NCI-H510A treated with DMSO at 0.1 percent for 48 hours (cell line): ENCODE results near the gene LAMTOR5.
A peak's percentile ranks its signal among the peaks of the same experiment; 100 is the strongest.
"Not testable (repeated sequence)": the region's sequence is repeated elsewhere in the genome, so short reads cannot be mapped to it uniquely, and the experiment has no call there.

Experiments used
- DNase-seq: peaks from one replicate; lab custom pipeline; 2025; lab: John Stamatoyannopoulos, UW

LAMTOR5 gene

DNA sequence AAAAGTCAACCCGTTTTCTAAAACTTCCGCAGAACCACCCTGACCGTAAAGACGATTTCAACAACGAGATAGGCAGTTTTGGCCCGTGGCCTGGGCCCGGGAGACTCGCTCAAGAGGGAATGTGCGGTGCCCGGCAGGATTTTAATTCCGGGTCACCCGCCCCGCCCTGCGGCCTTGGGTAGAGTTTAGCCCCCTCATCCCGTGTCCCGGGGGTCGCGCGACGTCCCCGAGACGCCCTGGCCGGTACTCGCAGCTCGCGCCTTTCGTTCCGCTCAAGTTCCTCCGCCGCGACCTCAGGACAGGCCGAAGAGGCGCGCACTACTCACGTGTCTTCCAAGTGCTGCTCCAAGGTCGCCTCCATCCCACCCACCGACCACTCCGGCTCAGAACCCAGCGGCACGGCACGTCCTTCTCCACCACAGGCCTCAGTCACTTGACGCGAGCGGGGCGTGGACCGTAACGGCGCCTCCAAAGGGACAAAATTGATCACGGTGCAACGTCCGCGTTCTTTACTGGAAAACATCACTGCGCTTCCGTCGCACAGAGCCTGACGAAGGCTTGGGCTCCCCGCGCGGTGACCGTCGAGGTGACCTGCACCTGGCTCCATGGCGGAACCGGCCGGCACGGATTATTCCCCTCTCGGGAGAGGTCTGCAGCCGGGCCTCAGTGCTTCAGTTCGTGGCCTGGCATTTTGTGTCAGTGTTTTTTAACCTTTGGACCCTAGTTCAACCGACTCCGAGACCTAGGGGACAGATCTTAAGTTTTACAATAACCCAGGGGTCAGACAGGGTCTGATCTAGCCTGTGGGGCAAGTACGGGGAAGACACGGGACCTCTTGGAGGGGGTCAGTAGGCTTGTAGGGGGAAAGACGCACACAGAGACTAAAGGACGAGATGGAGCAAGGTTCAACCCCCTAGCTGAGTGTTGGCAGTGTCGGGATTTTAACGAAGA, at the start of gene LAMTOR5:
LAMTOR5 (minus strand) TSS at position 435 of the 951 bp plus-strand sequence; CDS start at position 361, 74 bp downstream.
- DNase-seq, result peak; percentile 85

DNA sequence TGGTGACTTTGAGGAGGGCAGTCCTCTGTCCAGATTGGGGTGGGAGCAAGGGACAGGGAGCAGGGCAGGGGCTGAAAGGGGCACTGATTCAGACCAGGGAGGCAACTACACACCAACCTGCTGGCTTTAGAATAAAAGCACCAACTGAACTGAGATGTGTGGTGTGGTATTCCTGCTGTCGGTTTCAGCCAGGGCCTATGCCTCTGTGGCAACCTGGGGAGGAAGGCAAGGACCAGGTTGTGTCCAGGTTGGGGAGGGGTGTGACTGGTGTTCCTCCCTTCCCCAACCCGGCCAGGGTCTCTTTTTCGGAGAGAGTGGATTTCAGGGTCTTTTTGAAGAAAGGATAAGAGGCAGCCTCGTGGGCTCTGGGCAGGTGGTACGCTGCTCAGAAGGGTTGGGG, 49.7 kb upstream of the LAMTOR5 start:
- no peak for DNase-seq

DNA sequence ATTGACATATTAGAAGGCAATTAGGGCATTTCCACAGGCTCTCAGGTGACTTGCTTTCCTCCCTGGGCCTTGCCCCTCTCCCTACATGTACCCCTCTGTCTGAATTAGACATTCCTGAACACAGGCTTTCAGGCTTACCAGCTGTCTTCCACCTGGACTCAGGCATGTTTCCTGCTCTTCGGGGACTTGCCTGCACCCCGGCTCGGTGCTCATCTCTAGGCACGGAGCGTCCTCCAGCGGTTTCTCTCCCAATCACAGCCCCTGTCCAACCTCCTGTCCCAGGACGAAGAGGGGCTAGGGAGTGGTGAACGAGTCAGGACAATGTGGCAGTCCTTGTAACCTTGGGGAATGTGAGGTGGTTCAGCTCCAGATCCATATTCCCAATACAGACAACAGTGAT, 47.7 kb upstream of the LAMTOR5 start:
- DNase-seq, result no peak

DNA sequence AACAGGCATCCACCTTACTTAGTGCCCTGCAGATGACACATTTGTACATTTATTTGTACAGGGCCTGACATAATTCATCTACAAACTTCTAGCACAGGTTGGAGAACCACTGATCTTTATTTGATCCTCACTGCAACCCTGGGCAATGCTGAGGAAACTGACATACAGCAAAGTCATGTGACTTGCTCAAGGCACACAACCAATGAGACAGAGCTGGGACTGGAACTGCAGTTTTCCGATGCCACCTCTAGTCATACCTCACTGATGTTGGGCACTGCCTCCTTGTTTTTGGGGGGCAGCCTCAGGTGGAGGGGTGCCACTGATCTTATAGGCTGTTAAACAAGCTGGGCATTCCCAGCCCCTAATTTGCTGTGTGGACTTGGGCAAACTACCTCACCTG, 46.8 kb upstream of the LAMTOR5 start:
- DNase-seq, result no peak

DNA sequence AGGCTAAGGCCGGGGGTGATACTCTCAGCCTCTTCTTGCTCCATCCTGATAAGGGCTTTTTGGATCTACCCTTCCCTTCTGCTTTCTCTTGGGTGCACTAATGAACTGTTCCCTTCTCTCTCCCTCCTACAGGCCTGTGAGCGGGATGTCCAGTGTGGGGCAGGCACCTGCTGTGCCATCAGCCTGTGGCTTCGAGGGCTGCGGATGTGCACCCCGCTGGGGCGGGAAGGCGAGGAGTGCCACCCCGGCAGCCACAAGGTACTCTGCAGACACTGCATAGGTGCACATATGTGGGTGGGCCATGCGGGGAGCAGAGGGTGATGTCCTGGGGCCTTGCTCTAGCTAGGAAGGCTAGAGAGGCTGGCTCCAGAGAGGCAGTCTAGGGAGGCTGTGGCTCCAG, 46.3 kb upstream of the LAMTOR5 start:
- no peak for DNase-seq

DNA sequence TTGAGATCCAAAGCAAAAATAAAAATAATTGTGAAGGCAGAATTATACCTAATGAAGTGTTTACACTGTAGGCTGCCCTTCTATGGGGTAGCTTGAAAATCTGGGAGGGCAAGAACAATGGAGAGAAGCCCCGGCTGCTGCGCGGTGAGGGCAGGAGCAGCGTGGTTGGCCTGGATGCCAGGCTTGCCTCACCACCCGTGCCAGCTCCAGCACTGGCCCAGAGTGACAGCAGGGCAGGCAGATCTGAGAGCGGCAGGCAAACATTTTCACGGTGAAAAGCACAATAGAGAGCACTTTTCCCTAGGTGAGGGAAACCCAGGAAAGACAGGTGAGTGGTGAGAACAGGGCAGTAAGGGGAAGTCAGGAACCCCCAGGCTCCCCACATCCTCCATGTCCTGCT, 44.8 kb upstream of the LAMTOR5 start:
- no peak for DNase-seq

DNA sequence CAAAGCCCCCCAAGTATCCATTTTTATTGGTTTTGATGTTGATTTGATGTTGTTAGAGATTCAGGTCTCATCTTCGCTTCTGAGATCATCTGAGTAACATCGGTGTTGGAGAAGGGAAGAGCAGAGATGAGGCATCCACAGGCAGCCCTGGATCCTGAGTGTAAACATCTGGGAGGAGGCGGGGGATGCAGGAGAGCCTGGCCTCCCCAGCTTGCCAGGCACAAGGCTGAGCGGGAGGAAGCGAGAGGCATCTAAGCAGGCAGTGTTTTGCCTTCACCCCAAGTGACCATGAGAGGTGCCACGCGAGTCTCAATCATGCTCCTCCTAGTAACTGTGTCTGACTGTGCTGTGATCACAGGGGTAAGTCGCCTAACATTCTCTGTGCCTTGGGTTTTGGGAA, 43.4 kb upstream of the LAMTOR5 start, which contains the start of gene PROK1:
PROK1 (plus strand) TSS at position 221 of the 400 bp plus-strand sequence; CDS start at position 289, 68 bp downstream.
- DNase-seq, result no peak

DNA sequence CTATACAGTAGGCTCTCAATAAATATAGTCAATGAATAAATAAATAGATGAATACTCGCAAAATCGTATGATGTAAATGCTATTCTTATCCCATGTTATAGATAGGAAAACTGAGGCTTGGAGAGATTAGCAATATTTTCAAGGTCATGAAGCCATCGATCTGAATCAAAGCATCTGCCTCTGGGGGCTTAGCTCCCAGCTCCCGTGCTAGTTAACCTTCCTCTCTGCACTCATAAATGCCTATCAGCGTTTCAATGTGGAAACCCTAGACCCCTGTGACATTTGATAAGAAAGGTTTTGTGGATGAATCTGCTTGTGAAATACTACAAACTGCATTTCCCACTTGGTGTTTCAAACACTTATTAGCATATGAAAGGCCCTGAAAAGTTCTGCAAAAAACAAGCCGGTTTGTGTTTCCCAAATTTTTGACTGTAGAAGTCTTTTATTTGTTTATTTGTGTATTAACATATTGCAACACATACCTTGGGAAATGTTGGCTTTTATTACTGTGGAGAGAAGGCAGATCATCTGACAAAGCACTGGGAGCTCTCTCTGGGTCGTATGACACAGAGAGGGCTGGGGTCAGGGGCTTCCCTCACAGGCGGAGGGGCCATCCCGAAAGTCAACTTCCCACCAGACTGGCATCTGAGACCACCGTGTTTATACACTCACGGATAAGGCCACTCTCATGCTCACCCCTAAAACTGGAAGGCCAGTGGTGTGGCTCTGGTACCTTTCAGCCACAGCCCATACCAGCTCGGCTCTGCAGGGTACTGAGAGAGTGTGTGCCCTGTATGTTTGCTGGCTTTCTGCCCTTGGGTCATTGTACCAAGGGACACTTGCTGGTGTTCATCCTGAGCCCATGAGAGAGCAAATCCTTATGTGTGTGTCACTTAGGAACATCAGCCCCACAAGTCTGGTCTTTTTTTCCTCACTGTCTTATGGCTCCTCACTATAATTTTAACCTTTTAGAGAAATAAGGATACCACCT, 42.5 kb upstream of the LAMTOR5 start:
- DNase-seq, result no peak

DNA sequence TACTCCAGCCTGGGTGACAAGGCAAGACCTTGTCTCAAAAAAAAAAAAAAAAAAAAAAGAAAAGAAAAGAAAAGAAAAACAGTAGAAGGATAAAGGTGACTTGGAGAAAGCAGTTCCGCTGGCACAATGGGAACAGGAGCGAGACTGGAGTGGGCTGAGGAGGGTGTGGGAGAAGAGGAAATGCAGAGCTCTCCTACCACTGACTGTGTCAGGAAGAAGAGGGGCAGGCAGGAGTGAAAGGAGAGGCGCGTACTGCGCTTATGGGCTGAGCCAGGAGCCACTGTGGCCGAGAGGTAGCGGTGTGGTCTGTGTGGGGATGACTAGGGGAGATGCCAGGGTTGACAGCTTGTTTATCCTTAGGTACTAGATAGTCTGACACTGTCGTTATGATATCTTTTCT, 37.1 kb upstream of the LAMTOR5 start:
- no peak for DNase-seq

DNA sequence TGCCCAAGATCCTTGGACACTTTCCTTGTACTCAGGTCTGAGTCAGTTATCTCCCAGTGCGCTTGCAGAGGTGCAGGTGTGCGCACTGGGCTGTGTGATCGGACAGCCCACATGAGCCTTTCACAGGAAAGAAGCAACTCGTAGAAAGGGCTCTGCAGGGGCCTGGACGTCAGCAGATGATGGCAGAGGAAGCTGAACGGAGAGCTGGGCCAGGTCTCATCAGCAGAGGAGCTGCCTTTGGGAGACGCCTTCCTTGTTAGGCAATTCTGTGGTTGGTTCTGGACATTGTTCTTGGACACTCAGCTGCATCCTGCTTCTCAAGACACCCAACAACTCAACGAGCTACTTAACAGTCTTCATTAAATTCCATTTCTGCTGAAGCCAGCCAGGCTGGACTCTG, 36.0 kb upstream of the LAMTOR5 start:
- no peak for DNase-seq

DNA sequence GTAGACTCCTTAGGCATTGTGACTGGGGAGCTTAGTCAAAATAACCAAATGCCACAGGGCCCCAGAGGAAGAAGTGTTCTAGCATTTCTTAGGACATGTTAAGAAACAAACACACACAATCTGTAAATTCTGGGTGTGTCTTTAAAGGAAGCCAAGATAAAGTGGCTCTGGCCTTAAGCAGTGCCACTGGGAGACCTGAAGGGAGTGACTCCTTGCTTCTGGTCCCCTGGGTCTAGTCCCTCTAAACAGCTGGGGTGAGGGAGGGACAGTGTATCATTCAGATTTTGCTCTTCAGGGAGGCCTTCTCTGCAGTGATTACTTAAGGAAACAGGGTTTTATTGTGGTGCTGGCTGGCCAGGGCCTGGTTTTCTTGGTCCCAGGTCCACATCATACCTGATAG, 34.4 kb upstream of the LAMTOR5 start:
- DNase-seq, result no peak

DNA sequence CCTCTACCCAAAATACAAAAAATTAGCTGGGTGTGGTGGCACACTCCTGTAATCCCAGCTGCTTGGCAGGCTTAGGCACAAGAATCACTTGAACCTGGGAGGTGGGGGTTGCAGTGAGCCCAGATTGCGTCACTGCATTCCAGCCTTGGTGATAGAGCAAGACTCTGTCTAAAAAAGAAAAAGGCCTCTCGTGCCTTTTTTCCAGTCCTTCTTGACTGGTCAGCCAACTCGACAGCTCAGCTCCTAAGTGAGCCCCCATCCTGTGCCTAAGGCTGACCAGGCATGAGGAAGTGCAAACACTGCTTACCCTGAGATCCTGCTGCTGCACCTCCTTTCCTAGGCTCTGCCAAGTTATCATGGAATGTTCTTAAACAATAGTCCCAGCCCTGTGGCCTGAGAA, 33.4 kb upstream of the LAMTOR5 start:
- no peak for DNase-seq

DNA sequence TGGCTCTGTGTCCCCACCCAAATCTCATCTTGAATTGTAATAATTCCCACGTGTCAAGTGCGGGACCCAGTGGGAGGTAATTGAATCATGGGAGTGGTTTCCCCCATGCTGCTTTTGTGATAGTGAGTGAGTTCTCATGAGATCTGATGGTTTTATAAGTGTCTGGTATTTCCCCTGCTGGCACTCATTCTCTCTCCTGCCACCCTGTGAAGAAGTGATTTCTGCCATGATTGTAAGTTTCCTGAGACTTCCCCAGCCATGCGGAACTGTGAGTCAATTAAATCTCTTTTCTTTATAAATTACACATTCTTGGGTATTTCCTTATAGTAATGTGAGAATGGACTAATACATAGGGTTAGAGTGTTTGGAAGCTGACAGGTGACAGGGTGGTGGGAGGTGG, 32.4 kb upstream of the LAMTOR5 start:
- not testable (repeated sequence) for DNase-seq

DNA sequence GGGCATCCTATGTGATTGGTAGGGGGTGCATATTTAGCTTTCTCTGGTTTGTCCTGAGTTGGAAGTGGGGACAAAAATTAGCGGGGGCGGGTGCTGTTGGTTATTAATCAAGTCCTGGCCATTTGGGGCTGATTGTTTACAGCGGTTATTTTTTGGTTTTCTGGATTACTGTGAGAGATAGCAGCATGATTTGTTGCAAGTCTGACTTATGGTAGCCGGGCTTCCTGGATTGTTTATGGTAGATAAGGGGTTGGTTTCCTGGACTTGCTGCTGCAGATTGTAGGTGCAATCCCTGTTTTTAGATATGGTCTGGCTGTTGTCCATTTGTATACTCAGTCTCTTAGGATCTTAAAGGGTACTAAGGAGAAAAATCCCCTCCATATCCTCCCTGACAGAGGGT, 31.4 kb upstream of the LAMTOR5 start:
- DNase-seq, result no peak

DNA sequence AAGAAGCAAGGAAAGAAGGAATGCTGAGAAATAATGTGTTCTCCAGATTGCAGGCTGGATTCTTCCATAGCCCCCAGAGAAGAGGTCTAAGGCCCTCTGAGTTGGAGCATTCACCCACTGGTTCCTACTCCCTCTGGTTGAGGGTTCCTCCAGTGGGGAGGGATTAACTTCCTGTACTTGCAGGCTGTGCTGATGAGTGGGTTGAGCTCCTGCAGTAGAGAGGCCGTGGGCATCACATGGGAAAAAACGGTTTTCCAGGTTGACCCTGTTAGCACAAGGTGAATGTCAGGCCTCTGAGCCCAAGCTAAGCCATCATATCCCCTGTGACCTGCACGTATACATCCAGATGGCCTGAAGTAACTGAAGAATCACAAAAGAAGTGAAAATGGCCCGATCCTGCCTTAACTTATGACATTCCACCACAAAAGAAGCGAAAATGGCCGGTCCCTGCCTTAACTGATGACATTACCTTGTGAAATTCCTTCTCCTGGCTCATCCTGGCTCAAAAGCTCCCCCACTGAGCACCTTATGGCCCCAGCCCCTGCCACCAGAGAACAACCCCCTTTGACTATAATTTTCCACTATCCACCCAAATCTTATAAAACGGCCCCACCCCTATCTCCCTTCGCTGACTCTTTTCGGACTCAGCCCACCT, 30.3 kb upstream of the LAMTOR5 start:
- DNase-seq, result not testable (repeated sequence)

DNA sequence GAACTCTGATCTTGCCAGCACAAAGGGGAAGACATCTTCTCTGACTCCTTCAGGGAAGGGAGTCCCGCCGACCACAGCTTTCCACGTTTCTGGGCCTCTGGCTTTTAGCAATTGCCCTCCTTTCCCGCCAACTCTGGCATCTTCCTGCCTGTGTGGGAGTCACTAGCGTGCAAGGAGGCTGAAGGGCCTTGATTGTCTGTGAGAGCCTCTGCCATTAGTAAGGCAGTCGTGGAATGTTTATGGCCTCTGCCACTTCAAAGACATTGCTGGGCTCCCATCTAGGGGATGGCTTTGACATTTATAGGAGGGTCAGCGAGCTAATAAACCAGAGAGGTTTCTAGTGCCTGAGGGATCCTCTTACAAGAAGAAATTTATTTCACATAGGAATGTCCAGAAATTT, 29.1 kb upstream of the LAMTOR5 start:
- no peak for DNase-seq

DNA sequence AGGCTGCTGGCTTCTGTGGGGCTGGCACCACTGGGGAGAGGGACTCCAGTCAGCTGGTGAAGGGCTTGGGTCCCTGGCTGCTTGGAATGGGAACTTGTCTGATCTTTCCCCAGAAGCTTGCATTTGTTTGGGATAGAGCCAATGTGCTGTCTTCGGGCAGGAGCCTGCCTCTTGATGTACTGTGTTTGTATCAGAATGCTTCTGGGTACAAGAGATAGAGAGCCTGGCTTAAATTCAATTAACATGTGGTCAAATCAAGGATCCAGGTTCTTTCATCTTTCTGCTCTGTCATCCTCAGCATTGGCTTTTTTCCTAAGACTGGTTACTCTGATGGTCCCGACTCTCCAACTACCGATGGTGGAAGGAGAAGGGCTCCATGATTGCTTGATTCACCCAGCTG, 27.5 kb upstream of the LAMTOR5 start:
- DNase-seq, result no peak

DNA sequence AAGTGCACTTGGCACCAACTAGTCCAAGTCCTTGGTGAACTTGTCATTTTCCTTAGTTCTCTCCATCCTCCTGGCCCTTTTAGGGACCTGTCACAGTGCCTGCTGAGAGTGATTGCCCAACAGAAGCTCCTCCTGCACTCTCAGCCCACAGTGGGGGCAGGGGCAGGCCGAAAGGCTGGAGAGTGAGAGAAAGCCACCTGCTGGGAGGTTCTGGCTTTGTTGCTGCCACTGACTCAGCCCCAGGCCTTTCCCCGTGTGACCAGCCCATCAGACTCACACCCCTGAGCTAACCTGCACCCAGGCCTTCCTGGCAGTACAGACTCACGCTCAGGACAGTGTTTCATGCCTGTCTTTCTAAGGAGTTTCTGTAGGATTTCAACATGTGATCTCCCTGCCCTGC, 26.3 kb upstream of the LAMTOR5 start:
- peak; percentile 67 for DNase-seq

DNA sequence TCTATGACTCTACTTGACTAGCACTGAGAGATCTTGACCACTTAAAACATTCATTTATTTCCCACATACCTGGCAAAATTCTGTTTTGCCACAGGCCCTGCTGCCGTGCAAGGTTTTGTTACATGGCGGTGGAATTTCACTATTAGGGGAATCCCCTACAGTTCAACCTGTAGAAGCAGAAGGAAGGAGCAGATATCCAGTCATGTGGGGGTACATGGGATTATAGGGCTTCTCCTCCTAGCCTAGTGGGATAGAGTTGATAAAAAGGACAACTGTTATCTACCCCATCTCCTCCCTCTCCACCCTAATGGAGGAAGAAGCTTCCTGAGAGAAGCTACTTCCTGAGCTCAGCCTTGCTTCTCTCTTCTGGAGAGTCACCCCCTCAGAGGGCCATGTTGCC, 25.7 kb upstream of the LAMTOR5 start:
- no peak for DNase-seq

DNA sequence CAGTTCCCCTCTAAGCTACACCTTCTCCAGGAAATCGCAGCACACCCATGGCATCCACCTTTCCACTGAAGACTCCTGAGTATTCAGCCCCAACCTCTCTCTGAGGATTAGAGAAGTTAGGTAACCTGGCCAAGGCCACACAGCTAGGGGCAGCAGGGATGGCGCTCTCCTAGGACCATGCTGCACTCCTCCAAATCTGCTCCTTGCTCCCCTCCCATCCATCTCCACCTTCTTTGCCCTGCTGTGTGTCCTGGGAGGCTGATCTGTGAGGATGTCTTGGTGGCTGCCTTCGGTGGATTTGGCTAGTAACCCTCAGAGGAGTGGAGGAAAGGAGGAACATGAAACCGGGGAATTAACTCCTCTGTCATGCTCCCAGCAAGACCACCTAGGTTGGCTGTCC, 23.4 kb upstream of the LAMTOR5 start:
- no peak for DNase-seq

DNA sequence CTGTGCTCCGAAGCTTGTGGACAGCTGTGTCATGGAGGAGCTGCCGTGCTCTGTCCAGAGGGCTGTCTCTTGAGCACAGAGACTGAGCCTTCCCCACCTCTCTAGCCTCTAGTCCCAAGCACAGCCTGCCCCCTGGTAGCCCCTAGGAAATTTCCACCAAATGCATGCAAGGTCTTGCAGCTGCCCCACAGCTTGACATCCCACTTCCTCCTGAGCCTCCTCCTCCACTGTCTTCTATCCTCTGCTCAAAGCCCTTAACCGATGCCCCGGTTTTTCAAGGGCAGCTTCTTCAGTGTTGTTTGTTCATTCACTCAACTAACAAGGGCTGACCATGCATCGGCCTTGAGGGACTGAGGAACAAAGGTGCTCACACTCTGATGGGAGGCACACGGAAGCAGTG, 22.9 kb upstream of the LAMTOR5 start:
- DNase-seq, result no peak

DNA sequence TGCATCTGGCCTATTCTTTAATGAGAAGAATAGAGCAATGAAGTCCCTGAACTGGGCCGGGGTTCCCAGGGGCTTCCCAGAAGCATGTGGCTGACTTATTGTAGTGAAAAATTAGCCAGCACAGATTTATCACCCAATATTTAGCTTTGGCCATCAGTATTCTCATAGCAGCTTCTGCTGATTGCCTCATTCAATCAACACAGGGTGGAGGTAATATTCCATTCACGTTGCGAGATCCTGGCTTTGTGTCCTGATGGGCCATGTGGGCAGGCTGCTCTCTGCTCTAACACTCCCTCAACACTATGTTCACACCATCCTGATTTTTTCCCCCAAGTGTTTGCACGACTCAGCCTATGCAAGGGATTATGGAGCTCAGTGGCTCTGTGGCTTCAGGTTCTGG, 21.5 kb upstream of the LAMTOR5 start:
- no peak for DNase-seq
